ENCODE results near the gene NXPE2. TPM values are rescaled to one million over a fixed set of nuclear protein-coding genes. Genes with fewer than 3 reads are reported as not detected.

Gene NXPE2
- total RNA-seq, 1 experiment from 2014 or later: not detected

GRCh38 chr11:114738954-114739353 lies 60.6 kb downstream of the NXPE2 start:
- peak; percentile 74 for DNase-seq (ENCODE audit: low spot score)

- no peak for DNase-seq (ENCODE audit: low spot score)
Measured at GRCh38 chr11:114745150-114745671, 66.9 kb downstream of the NXPE2 start.

GRCh38 chr11:114746013-114746412 lies 67.7 kb downstream of the NXPE2 start:
- no peak for DNase-seq (ENCODE audit: low spot score)

Other genes starting within 250 kb of the NXPE2 start
- gene REXO2, start 239.1 kb upstream of the NXPE2 start, total RNA-seq (2014; rRNA removed; shearing (Covaris generic)): 94.3 and 95.7 TPM in 2 replicates
- gene NXPE1, start 118.6 kb upstream of the NXPE2 start, total RNA-seq (2014; rRNA removed; shearing (Covaris generic)): not detected in 2 replicates
- not detected in 2 replicates for gene NXPE4, start 82.7 kb upstream of the NXPE2 start, total RNA-seq (2014; rRNA removed; shearing (Covaris generic))

All from HT-29 (cell line).